Activated T-helper 1 cell treated with anti-CD3 and anti-CD28 coated beads, Interleukin-2, amount 50 U/mL, for 16 hours (primary cell): Measurements from ENCODE around the gene POM121.
"Not testable (repeated sequence)": the region's sequence is repeated elsewhere in the genome, so short reads cannot be mapped to it uniquely, and the experiment has no call there.

Experiments used
- DNase-seq, 2 donors: peaks; one replicate each; pipeline ENCODE4 v3.0.0-alpha.2; 2020; ENCODE audit warnings: low read depth in 1 of 2, low spot score in 1 of 2

POM121 gene

DNA sequence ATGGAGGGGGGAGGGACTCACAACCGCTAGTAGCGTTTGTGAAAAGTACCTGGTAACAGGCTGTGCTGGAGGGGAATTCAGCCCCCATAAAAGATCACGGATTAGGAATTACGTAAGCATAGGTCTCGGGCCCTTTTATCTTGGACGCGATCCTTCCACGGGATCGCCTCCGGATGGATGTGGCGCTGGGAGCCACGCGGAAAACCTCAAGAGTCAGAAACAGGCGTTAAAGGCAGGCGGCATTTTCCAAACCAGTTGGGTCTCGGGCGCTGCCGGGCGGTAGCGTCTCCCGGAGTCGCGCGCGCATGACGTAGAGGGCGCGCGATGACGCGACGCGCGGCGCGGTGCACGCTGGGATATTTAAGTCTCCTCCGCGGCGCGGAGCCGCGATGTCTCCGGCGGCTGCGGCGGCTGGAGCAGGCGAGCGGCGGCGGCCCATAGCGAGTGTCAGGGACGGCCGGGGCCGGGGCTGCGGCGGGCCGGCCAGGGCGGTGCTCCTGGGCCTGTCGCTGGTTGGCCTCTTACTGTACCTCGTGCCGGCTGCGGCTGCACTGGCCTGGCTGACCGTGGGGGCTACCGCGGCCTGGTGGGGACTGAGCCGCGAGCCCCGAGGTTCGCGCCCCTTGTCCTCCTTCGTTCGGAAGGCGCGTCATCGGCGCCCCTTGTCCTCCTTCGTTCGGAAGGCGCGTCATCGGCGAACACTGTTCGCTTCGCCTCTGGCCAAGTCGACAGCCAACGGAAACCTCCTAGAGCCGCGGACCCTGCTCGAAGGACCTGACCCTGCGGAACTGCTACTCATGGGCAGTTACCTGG lies at the start of gene POM121:
Gene POM121 (plus strand): TSS at position 363 of the 813 bp plus-strand sequence. CDS start 27 bp downstream, at position 390.
- DNase-seq, result peak; percentile 65 to 82

DNA sequence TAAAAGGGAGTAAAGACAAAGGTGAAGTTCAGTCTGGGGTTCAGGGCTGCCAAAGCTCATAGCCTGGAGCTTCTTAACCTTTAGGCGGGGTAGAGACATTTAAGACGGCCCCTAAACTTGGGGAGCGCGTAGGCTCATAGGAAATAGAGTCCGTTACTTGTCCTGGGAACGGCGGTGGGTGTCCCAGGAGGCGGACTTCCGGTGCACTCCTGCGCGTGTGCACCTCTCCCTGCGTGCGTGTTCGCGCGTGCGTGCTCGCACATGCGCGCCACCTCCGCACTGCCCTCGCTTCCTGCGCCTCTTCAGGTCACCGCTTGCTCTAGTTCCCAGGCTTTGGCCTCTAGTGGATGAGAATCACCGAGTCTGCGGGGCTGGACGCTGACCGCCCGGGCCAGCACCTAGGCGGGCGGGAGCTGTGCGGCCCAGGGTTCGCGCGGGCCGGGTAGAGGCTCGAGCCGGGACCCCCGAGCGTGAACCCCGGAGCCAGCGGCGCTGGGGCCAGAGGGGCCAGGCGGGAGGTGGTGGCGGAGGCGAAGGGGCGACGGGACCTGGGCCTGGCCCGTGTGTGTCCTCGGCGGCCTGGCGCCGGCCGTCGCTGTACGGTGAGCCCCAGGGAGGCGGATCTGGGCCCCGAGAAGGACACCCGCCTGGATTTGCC lies 45.7 kb upstream of the POM121 start:
- DNase-seq, result peak; percentile 41 to 59

DNA sequence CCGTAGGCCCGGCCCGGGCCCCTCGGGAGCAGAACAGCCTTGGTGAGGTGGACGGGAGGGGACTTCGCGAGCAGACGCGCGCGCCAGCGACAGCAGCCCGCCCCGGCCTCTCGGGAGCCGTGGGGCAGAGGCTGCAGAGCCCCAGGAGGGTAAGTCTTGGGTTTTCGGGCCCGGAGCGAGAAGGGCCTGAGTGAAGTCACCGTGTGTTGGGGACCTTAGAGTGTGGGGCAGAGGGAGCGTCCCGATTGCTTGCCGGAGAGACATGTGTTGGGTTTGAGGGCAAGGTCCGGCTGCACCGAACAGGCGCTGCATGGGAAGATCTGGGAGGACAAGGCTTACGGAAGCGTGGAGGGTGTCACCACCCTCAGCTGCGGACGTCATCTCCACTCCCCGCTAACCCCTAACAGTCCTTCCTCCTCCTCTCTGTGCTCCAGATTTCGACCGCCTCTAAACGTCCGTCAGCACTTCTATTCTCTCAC lies 45.1 kb upstream of the POM121 start:
- peak; percentile 5 to 6 for DNase-seq

DNA sequence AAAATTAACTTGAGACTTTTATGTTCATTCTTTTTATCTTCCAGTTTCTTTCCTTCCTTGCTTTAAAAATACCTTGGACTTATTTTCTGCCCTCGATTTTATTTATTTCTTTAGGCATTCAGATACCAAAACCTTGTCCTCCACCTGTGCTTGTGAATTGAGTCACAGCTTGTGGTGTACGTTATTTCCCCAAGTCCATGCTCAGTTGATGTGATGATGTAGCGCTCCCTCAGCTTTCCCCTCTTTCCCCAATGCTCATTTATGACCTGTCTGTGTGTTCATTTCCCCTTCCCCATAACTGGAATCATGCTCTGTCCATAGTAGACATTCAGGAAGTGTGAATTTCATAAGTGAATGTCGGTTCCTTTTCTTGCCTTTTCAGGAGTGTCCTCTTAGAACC lies 33.1 kb upstream of the POM121 start:
- not testable (repeated sequence) for DNase-seq

- DNase-seq, result not testable (repeated sequence)
These were observed 20.2 kb upstream of the POM121 start for GRCh38 chr7:72904740-72905139.

- not testable (repeated sequence) for DNase-seq
These were observed 16.5 kb upstream of the POM121 start for GRCh38 chr7:72908422-72908821.

DNA sequence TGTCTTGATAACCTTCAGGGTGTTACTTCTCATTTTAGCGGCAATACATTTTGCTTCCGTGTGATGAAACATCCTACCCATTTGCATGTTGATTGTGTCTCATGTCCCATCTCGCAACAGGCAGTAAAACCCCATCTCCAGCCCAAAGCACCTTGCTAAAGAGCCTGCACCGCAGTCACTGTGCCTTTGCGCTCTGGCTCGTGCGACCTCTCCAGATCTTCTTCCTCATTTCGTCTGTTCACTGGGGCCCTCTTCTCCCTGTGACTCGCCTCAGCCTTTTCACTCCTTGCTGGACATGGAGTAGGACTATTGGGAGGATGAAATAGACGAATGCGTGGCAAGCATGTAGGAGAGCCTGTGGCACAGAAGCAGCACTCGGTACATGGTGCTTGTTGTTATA lies 13.5 kb upstream of the POM121 start:
- not testable (repeated sequence) for DNase-seq

- DNase-seq, result not testable (repeated sequence)
These were observed 11.1 kb upstream of the POM121 start for GRCh38 chr7:72913750-72914149.

DNA sequence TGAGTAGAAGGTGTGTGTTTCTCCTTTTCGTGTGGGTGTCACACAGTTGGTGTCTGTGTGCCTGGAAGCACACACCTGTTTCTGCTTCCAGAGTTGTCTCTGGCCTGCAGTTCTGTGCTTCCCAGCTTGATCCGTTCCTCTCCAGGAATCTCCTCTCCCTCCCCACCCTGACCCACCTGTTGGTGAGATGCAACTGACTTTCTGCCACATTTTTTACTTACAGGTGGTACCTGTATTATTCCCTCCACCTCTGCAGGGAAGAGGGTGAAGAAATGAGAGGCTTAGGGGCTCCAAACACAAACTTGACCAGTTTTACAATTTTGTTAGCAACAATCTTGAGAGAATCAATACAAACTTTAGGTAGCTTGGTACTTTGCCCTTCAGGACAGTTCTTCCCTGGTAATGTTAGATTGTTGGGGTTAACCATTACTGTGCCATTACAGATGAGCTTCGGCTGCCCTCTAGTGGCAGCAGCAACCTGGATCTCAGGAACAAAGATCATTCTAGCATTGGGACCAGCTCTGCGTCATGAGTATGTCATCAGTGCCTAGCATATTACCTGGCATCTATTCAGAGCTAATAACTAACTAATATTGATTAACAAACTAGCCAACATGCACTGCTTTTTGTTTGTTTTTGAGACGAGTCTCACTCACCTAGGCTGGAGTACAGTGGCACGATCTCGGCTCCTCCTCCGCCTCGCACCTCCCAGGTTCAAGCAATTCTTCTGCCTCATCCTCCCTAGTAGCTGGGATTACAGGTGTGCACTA lies 10.0 kb upstream of the POM121 start:
- peak in 1 of 2 donors; percentile 22 for DNase-seq

DNA sequence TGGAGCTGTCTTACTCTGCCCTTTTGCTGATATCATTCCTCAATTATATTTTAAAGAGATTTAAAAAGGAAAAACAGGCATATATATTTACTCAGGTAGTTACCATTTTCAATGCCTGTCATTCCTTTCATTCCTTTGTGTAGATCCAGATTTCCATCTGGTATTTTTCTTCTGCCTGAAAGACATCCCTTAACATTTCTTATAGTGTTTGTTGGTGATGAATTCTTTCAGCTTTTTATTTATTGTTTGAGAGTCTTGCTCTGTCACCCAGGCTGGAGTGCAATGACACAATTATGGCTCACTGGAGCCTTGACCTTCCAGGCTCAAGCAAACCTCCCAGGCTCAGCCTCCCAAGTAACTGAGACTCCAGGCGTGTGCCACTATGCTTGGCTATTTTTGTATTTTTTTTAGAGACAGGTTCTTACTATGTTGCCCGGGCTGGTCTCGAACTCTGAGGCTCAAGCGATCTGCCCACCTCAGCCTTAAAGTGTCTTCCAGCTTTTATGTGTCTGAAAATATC lies 5.6 kb upstream of the POM121 start:
- DNase-seq, result no peak

GRCh38 chr7:72924386-72924732 lies 536 bp upstream of the POM121 start:
- DNase-seq, result peak in 1 of 2 donors; percentile 1

GRCh38 chr7:72925546-72926120 lies 738 bp downstream of the POM121 start:
- DNase-seq, result no peak

DNA sequence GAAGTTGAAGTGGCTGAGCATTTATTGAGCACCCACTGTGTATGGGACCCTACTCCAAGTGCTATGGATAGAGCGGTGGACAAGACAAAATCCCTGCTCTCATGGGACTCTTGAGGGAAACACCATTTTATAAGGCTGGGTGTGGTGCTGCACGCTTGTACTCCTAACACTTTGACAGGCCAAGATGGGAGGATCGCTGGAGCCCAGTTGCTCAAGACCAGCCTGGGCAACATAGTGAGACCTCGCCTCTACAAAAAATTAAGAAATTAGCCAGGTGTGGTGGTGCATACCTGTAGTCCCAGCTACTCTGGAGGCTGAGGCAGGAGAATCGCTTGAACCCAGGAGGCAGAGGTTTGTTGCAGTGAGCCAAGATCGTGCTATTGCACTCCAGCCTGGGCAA lies 2.9 kb downstream of the POM121 start:
- DNase-seq, result not testable (repeated sequence)

GRCh38 chr7:72928216-72928615 lies 3.3 kb downstream of the POM121 start:
- not testable (repeated sequence) for DNase-seq

- not testable (repeated sequence) for DNase-seq
These were observed 17.3 kb downstream of the POM121 start for GRCh38 chr7:72942022-72942705.

- not testable (repeated sequence) for DNase-seq
These were observed 18.1 kb downstream of the POM121 start for GRCh38 chr7:72942956-72943355.

DNA sequence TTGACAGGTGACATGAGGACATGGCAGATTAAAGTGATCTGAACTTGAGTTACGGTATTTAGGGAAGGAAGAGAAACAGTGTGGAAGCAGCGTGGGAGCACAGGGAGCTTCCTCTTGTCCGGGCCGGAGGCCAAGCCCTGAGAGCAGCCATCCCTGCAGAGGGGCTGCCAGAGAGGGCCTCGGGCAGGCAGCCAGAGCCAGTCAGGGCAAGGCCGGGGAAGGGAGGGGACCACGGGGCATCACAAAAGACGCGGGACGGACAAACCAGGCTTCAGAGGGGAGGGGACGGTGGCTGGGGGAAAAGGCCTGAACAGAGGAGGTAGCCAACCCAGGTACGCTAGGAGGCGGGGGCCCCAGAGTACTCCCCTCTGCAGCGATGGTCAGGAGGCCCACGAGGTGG lies 20.0 kb downstream of the POM121 start:
- not testable (repeated sequence) for DNase-seq

DNA sequence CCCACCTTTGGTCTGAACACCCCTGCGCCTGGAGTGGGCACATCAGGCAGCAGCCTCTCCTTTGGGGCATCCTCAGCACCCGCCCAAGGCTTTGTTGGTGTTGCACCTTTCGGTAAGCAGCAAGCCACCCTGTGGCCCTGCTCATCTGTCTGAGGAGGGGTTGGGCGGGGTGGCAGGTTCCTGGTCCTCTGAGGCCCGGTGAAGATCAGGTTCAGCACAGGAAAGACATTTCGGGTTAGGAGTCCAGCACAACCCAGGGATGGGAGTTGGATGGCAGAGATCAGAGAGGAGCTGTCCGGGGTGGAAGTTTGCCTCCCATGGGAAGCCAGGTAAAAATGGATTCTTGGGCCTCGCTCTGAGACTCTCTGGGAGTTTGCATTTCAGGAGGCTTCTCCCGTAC lies 20.7 kb downstream of the POM121 start:
- not testable (repeated sequence) for DNase-seq

DNA sequence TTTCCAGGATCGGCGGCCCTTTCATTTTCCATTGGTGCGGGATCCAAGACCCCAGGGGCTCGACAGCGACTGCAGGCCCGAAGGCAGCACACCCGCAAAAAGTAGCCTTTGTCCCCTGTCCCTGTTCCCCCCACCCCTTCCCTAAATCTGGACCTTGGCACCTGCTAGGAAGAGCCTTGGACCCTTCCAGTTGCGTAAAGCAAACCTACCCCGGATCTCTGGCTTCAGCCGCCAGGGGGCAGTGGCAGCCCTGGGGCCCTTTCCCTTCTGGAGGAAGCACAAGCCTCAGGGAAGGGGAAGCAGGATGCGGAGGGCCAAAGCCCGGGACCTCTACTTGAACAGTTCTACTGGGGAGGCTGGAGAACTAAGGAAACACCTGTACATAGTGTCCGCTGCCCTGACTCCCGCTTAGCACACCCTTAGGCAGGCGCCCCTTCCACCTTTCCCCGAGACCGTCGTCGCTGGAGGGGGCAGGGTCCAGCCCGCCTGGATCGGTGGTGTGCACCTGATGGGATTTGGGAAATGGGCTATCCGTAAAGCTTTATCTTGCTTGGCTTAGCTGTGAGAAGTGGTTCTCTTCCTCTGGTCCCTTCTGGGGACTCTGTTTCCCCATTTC lies 21.3 kb downstream of the POM121 start:
- not testable (repeated sequence) for DNase-seq

GRCh38 chr7:72948714-72949113 lies 23.8 kb downstream of the POM121 start:
- not testable (repeated sequence) for DNase-seq
